ENCODE results near the gene MEOX1. TPM values are rescaled to one million over a fixed set of nuclear protein-coding genes. Genes with fewer than 3 reads are reported as not detected.

The MEOX1 gene
- total and polyA plus RNA-seq, 2 of the 13 experiments (the other 11 are each of a cell fraction or from before 2014, with no cell fraction given): not detected

DNA sequence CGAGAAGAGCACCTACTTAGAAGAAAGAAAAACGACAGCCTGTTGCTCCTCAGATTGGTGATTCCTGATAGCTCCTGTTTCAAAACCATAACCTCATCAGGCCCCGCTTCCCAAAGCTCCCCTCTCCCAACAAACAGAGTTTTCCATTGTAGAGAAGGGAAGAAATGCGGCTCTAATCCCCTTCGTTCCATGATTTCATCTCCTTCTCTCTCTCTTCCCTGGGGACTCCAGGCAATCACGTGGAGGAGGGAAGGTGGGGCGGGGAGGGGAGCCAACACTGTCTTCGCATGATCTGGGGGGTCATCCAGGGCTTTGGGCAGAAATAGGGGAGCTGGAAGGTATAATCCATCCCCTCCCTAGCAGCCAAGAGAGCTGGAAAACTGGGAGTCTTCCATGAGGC lies 43.4 kb downstream of the MEOX1 start:
- FAIRE-seq (no peak), ATAC-seq (no peak), DNase-seq (ENCODE audit: low spot score) (no peak)
- Histone ChIP-seq H2AFZ (ENCODE audit: low read length) (no peak overlapping the region), H3K4me2 (ENCODE audit: low read depth, low read length) (no peak overlapping the region), H3K9me3 (ENCODE audit: low read length) (no peaks in the 10 kb centered on the region), H3K4me3 (replicated peaks in 1 of 3; ENCODE audit: insufficient read depth in 1 of 3, low read depth in 2 of 3, low read length in 3 of 3) (no peak overlapping the region), H3K9ac (ENCODE audit: insufficient read depth, low read depth, low read length) (no peak overlapping the region), H3K4me1 (ENCODE audit: insufficient read depth, low read length) (peaks cover 31% of the 10 kb centered on the region), H3K36me3 (replicated peaks in 1 of 2; ENCODE audit: control insufficient read depth in 1 of 2, insufficient read depth in 2 of 2, low read length in 2 of 2) (no peaks in the 10 kb centered on the region), H4K20me1 (ENCODE audit: insufficient read depth, low read length) (no peaks in the 10 kb centered on the region), H3K27me3 (ENCODE audit: control insufficient read depth in 1 of 2, insufficient read depth in 2 of 2, low read length in 2 of 2) (peaks cover 0 to 11% of the 10 kb centered on the region in 2 experiments; a peak in 1 of 5 replicates), H3K79me2 (ENCODE audit: insufficient read depth, low read length) (no peaks in the 10 kb centered on the region), H3K27ac (ENCODE audit: extremely low read length, insufficient read depth, low read length) (no peak overlapping the region)
- in situ Hi-C loops (cut with HindIII; ENCODE audit: extremely low pct_ligation_motif_present, low pct_unique_long_range_greater_than_20kb) (no loop called here), intact Hi-C loops (cut with micrococcal nuclease; ENCODE audit: unreplicated experiment) (loop anchor here (5.0 kb wide), 1 partner anchor 49 kb away; no protein-coding TSS in a partner anchor)
- BruUV-seq (replicated peaks): no TSS peak
- ChIA-PET POLR2A (no interaction called here), CTCF (ENCODE audit: low intra/inter-chr PET ratio, low total read pairs) (no interaction called here)
- TF ChIP-seq SP1 (IDR thresholded peaks at IDR 0.05) (no peak), SP1 (CRISPR knock-in tag; IDR thresholded peaks at IDR 0.05) (no peak), DZIP1 (CRISPR knock-in tag; IDR thresholded peaks at IDR 0.05) (no peak), ZSCAN22 (CRISPR knock-in tag; IDR thresholded peaks at IDR 0.05) (no peak), RBFOX2 (IDR thresholded peaks at IDR 0.05; ENCODE audit: low read depth, low read length) (no peak)
- 65% methylated on average over 8 of the region's 8 CpGs for WGBS (ENCODE audit: low lambda C conversion rate)

- CTCF ChIA-PET (ENCODE audit: low intra/inter-chr PET ratio, low total read pairs): no interaction called here
- no peak overlapping the region for H2AFZ ChIP-seq (ENCODE audit: low read length)
- peaks cover 44% of the 10 kb centered on the region for H3K4me1 ChIP-seq (ENCODE audit: insufficient read depth, low read length)
- no peak overlapping the region for H3K4me3 ChIP-seq (replicated peaks in 1 of 3; ENCODE audit: insufficient read depth in 1 of 3, low read depth in 2 of 3, low read length in 3 of 3)
- no peak overlapping the region for H3K9ac ChIP-seq (ENCODE audit: insufficient read depth, low read depth, low read length)
- POLR2A ChIA-PET: no interaction called here
- DNase-seq (ENCODE audit: low spot score) (no peak), ATAC-seq (peak; percentile 45), FAIRE-seq (no peak)
- 11% methylated on average over 5 of the region's 5 CpGs for WGBS (ENCODE audit: low lambda C conversion rate)
- intact Hi-C loops (cut with micrococcal nuclease; ENCODE audit: unreplicated experiment) (loop anchor here (5.0 kb wide), 1 partner anchor 50 kb away; no protein-coding TSS in a partner anchor), in situ Hi-C loops (cut with HindIII; ENCODE audit: extremely low pct_ligation_motif_present, low pct_unique_long_range_greater_than_20kb) (no loop called here)
- H3K4me2 ChIP-seq (ENCODE audit: low read depth, low read length): no peak overlapping the region
- TF ChIP-seq TEAD3 (CRISPR knock-in tag; optimal IDR thresholded peaks at IDR 0.05; ENCODE audit: borderline replicate concordance): peak; percentile 47
- no peak for TF ChIP-seq ZNF17 (CRISPR knock-in tag; IDR thresholded peaks at IDR 0.05)
- no peak for TF ChIP-seq HHEX (CRISPR knock-in tag; IDR thresholded peaks at IDR 0.05)
- peaks cover 0 to 8% of the 10 kb centered on the region in 2 experiments; a peak in 1 of 5 replicates for H3K27me3 ChIP-seq (ENCODE audit: control insufficient read depth in 1 of 2, insufficient read depth in 2 of 2, low read length in 2 of 2)
- H3K9me3 ChIP-seq (ENCODE audit: low read length): no peaks in the 10 kb centered on the region
- H3K27ac ChIP-seq (ENCODE audit: extremely low read length, insufficient read depth, low read length): no peak overlapping the region
- no peaks in the 10 kb centered on the region for H3K79me2 ChIP-seq (ENCODE audit: insufficient read depth, low read length)
- no peaks in the 10 kb centered on the region for H3K36me3 ChIP-seq (replicated peaks in 1 of 2; ENCODE audit: control insufficient read depth in 1 of 2, insufficient read depth in 2 of 2, low read length in 2 of 2)
- BruUV-seq (replicated peaks): no TSS peak
- H4K20me1 ChIP-seq (ENCODE audit: insufficient read depth, low read length): no peaks in the 10 kb centered on the region
Observed at GRCh38 chr17:43616852-43617251, 44.9 kb downstream of the MEOX1 start.
